IMR-90 (cell line): ENCODE data around the gene MMP24. TPM values are rescaled to one million over a fixed set of nuclear protein-coding genes. Genes with fewer than 3 reads are reported as not detected.

Experiments
- ATAC-seq: fragments of 200-7000 bp; cut with Tn5 transposase; 2 replicates; pipeline ENCODE4 v1.9.1; 2020; ENCODE audit warnings: low read depth, mild to moderate bottlenecking, moderate library complexity
- BruUV-seq: library from RNA; stranded (reverse); fragments of 400-500 nt; replicated peaks from 2 replicates; lab custom pipeline; 2021; lab: Mats Ljungman, UMichigan
- CTCF ChIA-PET: fragments of 300-600 bp; formaldehyde crosslinking; extraction: SDS; loops from one replicate; lab custom pipeline; 2021; ENCODE audit warnings: antibody characterized with exemption; lab: Yijun Ruan, JAX
- POLR2A ChIA-PET: fragments of 300-600 bp; sonication (Branson Sonifier 250); formaldehyde crosslinking; loops from one replicate; lab custom pipeline; 2022; ENCODE audit warnings: antibody characterized with exemption; ENCODE audit not compliant: unreplicated experiment; lab: Charles Lee
- DNase-seq: peaks from one replicate; pipeline ENCODE4 v3.0.0; 2013
- H2AFZ ChIP-seq: replicated peaks from 2 replicates; pipeline ENCODE3; 2013; ENCODE audit warnings: low read length, mild to moderate bottlenecking; ENCODE audit not compliant: poor library complexity
- H2AK5ac ChIP-seq: 2 replicates; pipeline ENCODE4 v1.6.1; 2013; ENCODE audit warnings: low read depth, low read length, inconsistent platforms
- H2AK9ac ChIP-seq: replicated peaks from 2 replicates; pipeline ENCODE3; 2013; ENCODE audit warnings: mild to moderate bottlenecking, low read depth, low read length, moderate library complexity; ENCODE audit not compliant: poor library complexity
- H2BK120ac ChIP-seq: 2 replicates; pipeline ENCODE4 v1.6.1; 2013; ENCODE audit warnings: low read depth, low read length, inconsistent platforms
- H2BK15ac ChIP-seq: 3 replicates; pipeline ENCODE4 v1.6.1; 2013; ENCODE audit warnings: low read depth, low read length, inconsistent platforms
- H2BK20ac ChIP-seq: 2 replicates; pipeline ENCODE4 v1.6.1; 2013; ENCODE audit warnings: low read depth, mild to moderate bottlenecking, inconsistent platforms, low read length, moderate library complexity
- H2BK5ac ChIP-seq: 2 replicates; pipeline ENCODE4 v1.6.1; 2013; ENCODE audit warnings: mild to moderate bottlenecking, low read depth, low read length, inconsistent platforms; ENCODE audit not compliant: poor library complexity, severe bottlenecking
- H3K14ac ChIP-seq: replicated peaks from 2 replicates; pipeline ENCODE4 v1.6.1; 2013; ENCODE audit warnings: low read depth, low read length, inconsistent platforms
- H3K18ac ChIP-seq: 2 replicates; pipeline ENCODE4 v1.6.1; 2013; ENCODE audit warnings: low read depth, low read length, control low read depth
- H3K23ac ChIP-seq: 2 replicates; pipeline ENCODE4 v1.6.1; 2013; ENCODE audit warnings: low read depth, low read length, inconsistent platforms
- H3K27ac ChIP-seq: 2 replicates; pipeline ENCODE4 v1.5.1; 2013; ENCODE audit warnings: mild to moderate bottlenecking, control low read depth, low read length; ENCODE audit not compliant: insufficient read depth
- H3K27me3 ChIP-seq: 2 replicates; pipeline ENCODE4 v1.6.1; 2013; ENCODE audit warnings: low read length; ENCODE audit not compliant: control insufficient read depth, insufficient read depth
- H3K36me3 ChIP-seq: 2 replicates; pipeline ENCODE4 v1.6.1; 2013; ENCODE audit warnings: low read length, mixed read lengths; ENCODE audit not compliant: control insufficient read depth, insufficient read depth
- H3K4ac ChIP-seq: 2 replicates; pipeline ENCODE4 v1.6.1; 2013; ENCODE audit warnings: low read depth, low read length, inconsistent platforms
- H3K4me1 ChIP-seq: 2 replicates; pipeline ENCODE4 v1.6.1; 2013; ENCODE audit warnings: low read length, mixed read lengths; ENCODE audit not compliant: control insufficient read depth, insufficient read depth
- H3K4me2 ChIP-seq: 2 replicates; pipeline ENCODE4 v1.6.1; 2013; ENCODE audit warnings: low read depth, mild to moderate bottlenecking, control low read depth, low read length, moderate library complexity
- H3K4me3 ChIP-seq: 2 replicates; pipeline ENCODE4 v1.5.1; 2013; ENCODE audit warnings: low read depth, mild to moderate bottlenecking, control low read depth, low read length, moderate library complexity; ENCODE audit not compliant: insufficient read depth
- H3K56ac ChIP-seq: 2 replicates; pipeline ENCODE4 v1.6.1; 2013; ENCODE audit warnings: low read length, inconsistent platforms; ENCODE audit not compliant: insufficient read depth; ENCODE audit errors: extremely low read depth
- H3K79me1 ChIP-seq, 2 experiments: 2 replicates each; pipeline ENCODE4 v1.6.1; 2013; ENCODE audit warnings: low read length in 2 of 2, inconsistent platforms in 1 of 2, low read depth in 1 of 2
- H3K9ac ChIP-seq: 2 replicates; pipeline ENCODE4 v1.6.1; 2013; ENCODE audit warnings: low read depth, low read length, control low read depth
- H3K9me1 ChIP-seq: 2 replicates; pipeline ENCODE4 v1.6.1; 2013; ENCODE audit warnings: low read length, inconsistent platforms; ENCODE audit not compliant: insufficient read depth
- H3K9me3 ChIP-seq: 2 replicates; pipeline ENCODE4 v1.6.1; 2013; ENCODE audit warnings: low read length; ENCODE audit not compliant: control insufficient read depth, insufficient read depth
- H4K20me1 ChIP-seq: 2 replicates; pipeline ENCODE4 v1.6.1; 2013; ENCODE audit warnings: low read length, inconsistent platforms; ENCODE audit not compliant: insufficient read depth
- H4K5ac ChIP-seq: 2 replicates; pipeline ENCODE4 v1.6.1; 2013; ENCODE audit warnings: mild to moderate bottlenecking, low read depth, low read length, control low read depth
- H4K8ac ChIP-seq, 2 experiments: 2 replicates each; pipeline ENCODE4 v1.6.1; 2013; ENCODE audit warnings: low read depth in 2 of 2, low read length in 2 of 2, control low read depth in 1 of 2, inconsistent platforms in 1 of 2
- H4K91ac ChIP-seq: 2 replicates; pipeline ENCODE4 v1.6.1; 2013; ENCODE audit warnings: low read depth, low read length, inconsistent platforms; ENCODE audit not compliant: insufficient read depth
- BHLHE40 ChIP-seq: fragments of 150-350 bp; IDR thresholded peaks from 2 replicates; pipeline ENCODE4 v1.6.1; 2016; ENCODE audit warnings: mild to moderate bottlenecking, low read depth, low read length
- CEBPB ChIP-seq: IDR thresholded peaks from 2 replicates; pipeline ENCODE4 v1.6.1; 2012; ENCODE audit warnings: low read depth, low read length, improper control_type of control experiment
- CHD1 ChIP-seq: IDR thresholded peaks from 2 replicates; pipeline ENCODE4 v1.6.1; 2012; ENCODE audit warnings: low read depth, low read length, improper control_type of control experiment
- FOS ChIP-seq: fragments of 150-350 bp; IDR thresholded peaks from 2 replicates; pipeline ENCODE4 v1.6.1; 2016; ENCODE audit warnings: low read depth, low read length
- MAFK ChIP-seq: IDR thresholded peaks from 2 replicates; pipeline ENCODE4 v1.6.1; 2012; ENCODE audit warnings: low read depth, low read length, improper control_type of control experiment
- MXI1 ChIP-seq: IDR thresholded peaks from 2 replicates; pipeline ENCODE4 v1.6.1; 2012; ENCODE audit warnings: low read depth, mild to moderate bottlenecking, low read length, moderate library complexity, borderline replicate concordance
- NFE2L2 ChIP-seq: fragments of 150-350 bp; IDR thresholded peaks from 2 replicates; pipeline ENCODE4 v1.6.1; 2016; ENCODE audit warnings: low read depth, mild to moderate bottlenecking, low read length
- POLR2A ChIP-seq: IDR thresholded peaks from 2 replicates; pipeline ENCODE4 v1.6.1; 2012; ENCODE audit warnings: mild to moderate bottlenecking, low read depth, low read length
- RAD21 ChIP-seq: IDR thresholded peaks from 2 replicates; pipeline ENCODE4 v1.6.1; 2012; ENCODE audit warnings: low read length, improper control_type of control experiment
- RCOR1 ChIP-seq: IDR thresholded peaks from 2 replicates; pipeline ENCODE4 v1.6.1; 2012; ENCODE audit warnings: mild to moderate bottlenecking, low read length, improper control_type of control experiment; ENCODE audit not compliant: insufficient replicate concordance
- RFX5 ChIP-seq: IDR thresholded peaks from 2 replicates; pipeline ENCODE4 v1.8.0; 2012; ENCODE audit warnings: low read depth, mild to moderate bottlenecking, low read length, moderate library complexity
- SMC3 ChIP-seq: fragments of 150-350 bp; IDR thresholded peaks from 2 replicates; pipeline ENCODE4 v1.6.1; 2016; ENCODE audit warnings: low read depth, mild to moderate bottlenecking, antibody characterized with exemption, low read length, moderate library complexity
- WGBS, 2 experiments: methylation state at CpG; one replicate each; pipeline versions ENCODE4 v1.1.5 to v1.1.7; 2013; ENCODE audit warnings: missing lambda C conversion rate in 2 of 2; ENCODE audit not compliant: insufficient read length in 1 of 2; ENCODE audit errors: extremely low coverage in 2 of 2; 5-methylcytosine and 5-hydroxymethylcytosine counted together
- dilution Hi-C: fragments of 300-500 bp; cut with HindIII; formaldehyde crosslinking; loops from one replicate; pipeline ENCODE4 v1.14.3; 2018; ENCODE audit warnings: low sequenced_read_pairs; ENCODE audit not compliant: unreplicated experiment
- in situ Hi-C: fragments of 300-500 bp; cut with MboI; formaldehyde crosslinking; loops from 3 replicates; pipeline ENCODE4 v1.14.3; 2019; ENCODE audit warnings: low sequenced_read_pairs, inconsistent platforms, mixed read lengths
- intact Hi-C: fragments of 100-400 bp; cut with micrococcal nuclease; formaldehyde crosslinking; loops from 2 replicates; pipeline ENCODE4 v1.10.0; 2022
- polyA plus RNA-seq, 3 experiments: library from polyadenylated mRNA; depleted of rRNA; stranded (reverse); fragments of >200 nt; gene quantifications; 2 replicates each; pipeline ENCODE4 v1.2.3, GENCODE V29; 2012; ENCODE audit warnings: low replicate concordance in 1 of 3
- total RNA-seq: library from RNA; depleted of rRNA; stranded (reverse); fragments of >200 nt; gene quantifications from 2 replicates; pipeline ENCODE4 v1.2.3, GENCODE V29; 2012
- TF ChIP-seq, protein P1 (sequence below): fragments of 150-350 bp; IDR thresholded peaks from 2 replicates; pipeline ENCODE4 v1.6.1; 2016; ENCODE audit warnings: low read depth, mild to moderate bottlenecking, low read length, moderate library complexity, borderline replicate concordance
- TF ChIP-seq, protein P2 (sequence below): fragments of 150-350 bp; IDR thresholded peaks from 2 replicates; pipeline ENCODE4 v1.6.1; 2017; ENCODE audit warnings: mild to moderate bottlenecking, antibody characterized with exemption, low read length, low read depth
- TF ChIP-seq, protein P3 (sequence below): conservative IDR thresholded peaks from 2 replicates; pipeline ENCODE4 v1.5.1; 2012; ENCODE audit warnings: mild to moderate bottlenecking, low read depth, low read length, improper control_type of control experiment

The MMP24 gene
- total and polyA plus RNA-seq, 2 of the 4 experiments (the other 2 are of a cell fraction) = 0.36 to 0.79 TPM

DNA sequence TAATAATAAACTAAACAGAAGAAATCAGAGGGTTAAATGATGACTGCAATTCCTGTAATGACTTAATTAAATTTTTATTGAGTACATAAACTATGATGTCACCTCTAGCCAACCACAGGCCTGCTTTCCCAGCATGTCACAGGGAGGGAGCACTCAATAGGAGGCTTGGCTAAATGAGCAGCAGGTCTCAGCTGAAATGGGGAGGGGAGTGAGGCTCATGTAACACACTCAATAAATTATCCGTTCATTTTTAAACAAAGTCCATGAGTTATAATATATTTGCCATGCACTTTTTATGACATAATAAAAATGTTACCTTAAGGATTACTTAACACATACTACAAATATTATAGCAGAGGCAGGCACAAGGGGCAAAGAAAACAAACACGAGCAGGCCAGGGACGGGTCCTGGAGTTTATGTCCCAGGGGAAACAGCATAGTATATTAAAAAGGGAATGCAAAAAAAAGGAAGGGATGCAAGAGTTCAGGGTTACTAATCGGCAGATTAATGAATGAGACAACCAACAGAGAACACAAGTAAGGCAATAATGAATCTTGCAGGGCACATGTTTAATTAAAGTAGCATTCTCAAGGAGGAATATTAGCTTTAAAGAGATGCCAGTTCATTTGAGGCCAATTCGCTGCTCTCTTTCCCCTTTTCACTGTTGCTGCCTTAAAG is 92.8 kb downstream of the MMP24 start:
- peak overlapping the region; percentile 97 for H2BK5ac ChIP-seq
- ATAC-seq (peak; percentile 67), DNase-seq (peak; percentile 89)
- peak overlapping the region; percentile 13; the same call in 2 of the 3 replicates for H2BK15ac ChIP-seq
- no peaks in the 10 kb centered on the region for H4K20me1 ChIP-seq
- ChIA-PET POLR2A (no interaction called here), CTCF (interaction anchor here (1.9 kb wide), 1 partner anchor 12 kb away, joined by 6 read pairs; no protein-coding TSS in a partner anchor)
- H4K8ac ChIP-seq = peak overlapping the region; percentile 79 to 94
- no peaks in the 10 kb centered on the region for H3K27me3 ChIP-seq
- dilution Hi-C loops (no loop called here), intact Hi-C loops (no loop called here), in situ Hi-C loops (no loop called here)
- H3K23ac ChIP-seq = peak overlapping the region; percentile 90
- peak overlapping the region; percentile 96 for H3K4ac ChIP-seq
- peak overlapping the region; percentile 21 for H2AK9ac ChIP-seq
- peak overlapping the region; percentile 41 for H3K4me2 ChIP-seq
- H3K56ac ChIP-seq = peak overlapping the region; percentile 93
- peak overlapping the region; percentile 7; the same call in 1 of the 2 replicates for H3K9ac ChIP-seq
- H2BK120ac ChIP-seq = peak overlapping the region; percentile 97
- no TSS peak for BruUV-seq
- peaks cover 0 to 48% of the 10 kb centered on the region in 2 experiments; a peak in 2 of 4 replicates for H3K79me1 ChIP-seq
- no peak overlapping the region for H3K4me3 ChIP-seq
- H3K36me3 ChIP-seq = no peaks in the 10 kb centered on the region
- H3K9me1 ChIP-seq = peaks cover 42% of the 10 kb centered on the region
- H3K18ac ChIP-seq = peak overlapping the region; percentile 76
- H3K27ac ChIP-seq = peak overlapping the region; percentile 64
- peak overlapping the region; percentile 88 for H3K14ac ChIP-seq
- no peak overlapping the region for H2AFZ ChIP-seq
- WGBS, 2 experiments = no CpG with 5 or more reads among the region's 5 CpGs
- H3K9me3 ChIP-seq = no peaks in the 10 kb centered on the region
- peak overlapping the region; percentile 4; the same call in 1 of the 2 replicates for H4K5ac ChIP-seq
- peak overlapping the region; percentile 97 for H4K91ac ChIP-seq
- peaks cover 41% of the 10 kb centered on the region for H3K4me1 ChIP-seq
- H2BK20ac ChIP-seq = peak overlapping the region; percentile 97
- H2AK5ac ChIP-seq = peak overlapping the region; percentile 72; the same call in 1 of the 2 replicates
- 0 out of 2 replicates have a peak, but pooled peaks have one; percentile 29 for TF ChIP-seq CEBPB
- TF ChIP-seq SMC3 = no peak
- TF ChIP-seq, protein P1, sequence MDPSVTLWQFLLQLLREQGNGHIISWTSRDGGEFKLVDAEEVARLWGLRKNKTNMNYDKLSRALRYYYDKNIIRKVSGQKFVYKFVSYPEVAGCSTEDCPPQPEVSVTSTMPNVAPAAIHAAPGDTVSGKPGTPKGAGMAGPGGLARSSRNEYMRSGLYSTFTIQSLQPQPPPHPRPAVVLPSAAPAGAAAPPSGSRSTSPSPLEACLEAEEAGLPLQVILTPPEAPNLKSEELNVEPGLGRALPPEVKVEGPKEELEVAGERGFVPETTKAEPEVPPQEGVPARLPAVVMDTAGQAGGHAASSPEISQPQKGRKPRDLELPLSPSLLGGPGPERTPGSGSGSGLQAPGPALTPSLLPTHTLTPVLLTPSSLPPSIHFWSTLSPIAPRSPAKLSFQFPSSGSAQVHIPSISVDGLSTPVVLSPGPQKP = no peak
- TF ChIP-seq, protein P2, sequence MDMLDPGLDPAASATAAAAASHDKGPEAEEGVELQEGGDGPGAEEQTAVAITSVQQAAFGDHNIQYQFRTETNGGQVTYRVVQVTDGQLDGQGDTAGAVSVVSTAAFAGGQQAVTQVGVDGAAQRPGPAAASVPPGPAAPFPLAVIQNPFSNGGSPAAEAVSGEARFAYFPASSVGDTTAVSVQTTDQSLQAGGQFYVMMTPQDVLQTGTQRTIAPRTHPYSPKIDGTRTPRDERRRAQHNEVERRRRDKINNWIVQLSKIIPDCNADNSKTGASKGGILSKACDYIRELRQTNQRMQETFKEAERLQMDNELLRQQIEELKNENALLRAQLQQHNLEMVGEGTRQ = no peak
- TF ChIP-seq POLR2A = no peak
- TF ChIP-seq MAFK = no peak
- TF ChIP-seq BHLHE40 = no peak
- TF ChIP-seq FOS = no peak
- no peak for TF ChIP-seq MXI1
- TF ChIP-seq RCOR1 = no peak
- no peak for TF ChIP-seq CHD1
- no peak for TF ChIP-seq RAD21
- 0 out of 2 replicates have a peak, but pooled peaks have one; percentile 3 for TF ChIP-seq NFE2L2
- no peak for TF ChIP-seq RFX5
- TF ChIP-seq, protein P3, sequence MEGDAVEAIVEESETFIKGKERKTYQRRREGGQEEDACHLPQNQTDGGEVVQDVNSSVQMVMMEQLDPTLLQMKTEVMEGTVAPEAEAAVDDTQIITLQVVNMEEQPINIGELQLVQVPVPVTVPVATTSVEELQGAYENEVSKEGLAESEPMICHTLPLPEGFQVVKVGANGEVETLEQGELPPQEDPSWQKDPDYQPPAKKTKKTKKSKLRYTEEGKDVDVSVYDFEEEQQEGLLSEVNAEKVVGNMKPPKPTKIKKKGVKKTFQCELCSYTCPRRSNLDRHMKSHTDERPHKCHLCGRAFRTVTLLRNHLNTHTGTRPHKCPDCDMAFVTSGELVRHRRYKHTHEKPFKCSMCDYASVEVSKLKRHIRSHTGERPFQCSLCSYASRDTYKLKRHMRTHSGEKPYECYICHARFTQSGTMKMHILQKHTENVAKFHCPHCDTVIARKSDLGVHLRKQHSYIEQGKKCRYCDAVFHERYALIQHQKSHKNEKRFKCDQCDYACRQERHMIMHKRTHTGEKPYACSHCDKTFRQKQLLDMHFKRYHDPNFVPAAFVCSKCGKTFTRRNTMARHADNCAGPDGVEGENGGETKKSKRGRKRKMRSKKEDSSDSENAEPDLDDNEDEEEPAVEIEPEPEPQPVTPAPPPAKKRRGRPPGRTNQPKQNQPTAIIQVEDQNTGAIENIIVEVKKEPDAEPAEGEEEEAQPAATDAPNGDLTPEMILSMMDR = no peak
